Testis (tissue), 2 donors: ENCODE results near the gene CHDH.

Experiments used
- POLR2A ChIP-seq: fragments of 450-650 bp; IDR thresholded peaks from one replicate; pipeline ENCODE4 v1.6.1; 2017; ENCODE audit warnings: antibody characterized with exemption, mild to moderate bottlenecking, moderate library complexity
- TF ChIP-seq, protein P1 (sequence below), 3 experiments: fragments of 450-650 bp in 2 of 3; fragments of 200-600 bp in 1 of 3; sonication (generic) in 1 of 3; IDR thresholded peaks; one replicate each; pipeline ENCODE4 v1.5.1; 2016 to 2019; ENCODE audit warnings: antibody characterized with exemption in 3 of 3, mild to moderate bottlenecking in 2 of 3, moderate library complexity in 1 of 3

GRCh38 chr3:53819163-53819868 is 26.9 kb downstream of the CHDH start:
- TF ChIP-seq, protein P1, sequence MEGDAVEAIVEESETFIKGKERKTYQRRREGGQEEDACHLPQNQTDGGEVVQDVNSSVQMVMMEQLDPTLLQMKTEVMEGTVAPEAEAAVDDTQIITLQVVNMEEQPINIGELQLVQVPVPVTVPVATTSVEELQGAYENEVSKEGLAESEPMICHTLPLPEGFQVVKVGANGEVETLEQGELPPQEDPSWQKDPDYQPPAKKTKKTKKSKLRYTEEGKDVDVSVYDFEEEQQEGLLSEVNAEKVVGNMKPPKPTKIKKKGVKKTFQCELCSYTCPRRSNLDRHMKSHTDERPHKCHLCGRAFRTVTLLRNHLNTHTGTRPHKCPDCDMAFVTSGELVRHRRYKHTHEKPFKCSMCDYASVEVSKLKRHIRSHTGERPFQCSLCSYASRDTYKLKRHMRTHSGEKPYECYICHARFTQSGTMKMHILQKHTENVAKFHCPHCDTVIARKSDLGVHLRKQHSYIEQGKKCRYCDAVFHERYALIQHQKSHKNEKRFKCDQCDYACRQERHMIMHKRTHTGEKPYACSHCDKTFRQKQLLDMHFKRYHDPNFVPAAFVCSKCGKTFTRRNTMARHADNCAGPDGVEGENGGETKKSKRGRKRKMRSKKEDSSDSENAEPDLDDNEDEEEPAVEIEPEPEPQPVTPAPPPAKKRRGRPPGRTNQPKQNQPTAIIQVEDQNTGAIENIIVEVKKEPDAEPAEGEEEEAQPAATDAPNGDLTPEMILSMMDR (IDR thresholded peaks at IDR 0.05): no peak
- TF ChIP-seq POLR2A: no peak
